MM.1S (cell line): ENCODE measurements around the gene GAB3.

Experiments used
- DNase-seq: peaks from one replicate; pipeline ENCODE4 v3.0.0-alpha.2; 2015
- H2AFZ ChIP-seq: fragments of 300-600 bp; sonication (generic); 2 replicates; pipeline ENCODE4 v1.6.0; 2016; ENCODE audit warnings: antibody characterized with exemption, low read length
- H3F3A ChIP-seq: fragments of 300-600 bp; sonication (generic); 2 replicates; pipeline ENCODE4 v1.6.1; 2016; ENCODE audit warnings: mild to moderate bottlenecking, antibody characterized with exemption, low read length, moderate library complexity, mixed read lengths; ENCODE audit not compliant: insufficient read depth
- H3K27ac ChIP-seq: fragments of 300-600 bp; sonication (generic); 2 replicates; pipeline ENCODE4 v1.5.1; 2016; ENCODE audit warnings: mild to moderate bottlenecking, low read length
- H3K27me3 ChIP-seq: fragments of 300-600 bp; sonication (generic); replicated peaks from 2 replicates; pipeline ENCODE4 v1.6.0; 2016; ENCODE audit warnings: low read length; ENCODE audit not compliant: insufficient read depth
- H3K36me3 ChIP-seq: fragments of 300-600 bp; sonication (generic); replicated peaks from 2 replicates; pipeline ENCODE4 v1.6.1; 2016; ENCODE audit warnings: mild to moderate bottlenecking, low read length, mixed read lengths; ENCODE audit not compliant: insufficient read depth
- H3K4me1 ChIP-seq: fragments of 300-600 bp; sonication (generic); 2 replicates; pipeline ENCODE4 v1.6.1; 2016; ENCODE audit warnings: low read length, mixed read lengths
- H3K4me2 ChIP-seq: fragments of 300-600 bp; sonication (generic); 2 replicates; pipeline ENCODE4 v1.6.0; 2016; ENCODE audit warnings: low read depth, low read length
- H3K4me3 ChIP-seq: fragments of 300-600 bp; sonication (generic); 2 replicates; pipeline ENCODE4 v1.5.1; 2016; ENCODE audit warnings: low read length, mixed read lengths
- H3K79me2 ChIP-seq: fragments of 300-600 bp; sonication (generic); 2 replicates; pipeline ENCODE4 v1.6.1; 2016; ENCODE audit warnings: mixed run types, low read length, mixed read lengths
- H3K9ac ChIP-seq: fragments of 300-600 bp; sonication (generic); 2 replicates; pipeline ENCODE4 v1.6.1; 2016; ENCODE audit warnings: low read length, mixed read lengths
- H3K9me2 ChIP-seq: fragments of 300-600 bp; sonication (generic); replicated peaks from 2 replicates; pipeline ENCODE4 v1.6.1; 2016; ENCODE audit warnings: mild to moderate bottlenecking, low read length, mixed read lengths; ENCODE audit not compliant: insufficient read depth
- H3K9me3 ChIP-seq: fragments of 300-600 bp; sonication (generic); replicated peaks from 2 replicates; pipeline ENCODE4 v1.6.1; 2016; ENCODE audit warnings: mild to moderate bottlenecking, low read length, mixed read lengths; ENCODE audit not compliant: insufficient read depth
- H4K20me1 ChIP-seq: fragments of 300-600 bp; sonication (generic); 2 replicates; pipeline ENCODE4 v1.6.1; 2016; ENCODE audit warnings: mild to moderate bottlenecking, low read length, moderate library complexity, mixed read lengths; ENCODE audit not compliant: insufficient read depth
- CTCF ChIP-seq: fragments of 300-600 bp; sonication (generic); IDR thresholded peaks from 2 replicates; pipeline ENCODE4 v1.5.1; 2016; ENCODE audit warnings: antibody characterized with exemption, low read length, mixed read lengths
- EZH2 ChIP-seq: fragments of 300-600 bp; sonication (generic); optimal IDR thresholded peaks from 2 replicates; pipeline ENCODE3; 2017; ENCODE audit warnings: low read depth, mild to moderate bottlenecking, antibody characterized with exemption, low read length, mixed read lengths
- EZH2phosphoT487 ChIP-seq: fragments of 300-600 bp; sonication (generic); IDR thresholded peaks from 2 replicates; pipeline ENCODE4 v1.6.1; 2018; ENCODE audit warnings: antibody characterized with exemption, low read length

The GAB3 gene

GRCh38 chrX:154658187-154658586 lies 92.7 kb downstream of the GAB3 start:
- no peak overlapping the region for H2AFZ ChIP-seq
- H3F3A ChIP-seq: peaks cover 8% of the 10 kb centered on the region; the same call in 1 of the 2 replicates
- TF ChIP-seq EZH2phosphoT487 (no peak), CTCF (no peak), EZH2 (no peak)
- H3K27ac ChIP-seq: no peak overlapping the region
- H3K4me1 ChIP-seq: peaks cover 10% of the 10 kb centered on the region
- no peak for DNase-seq
- no peak overlapping the region for H3K4me3 ChIP-seq
- no peak overlapping the region for H3K4me2 ChIP-seq
- no peaks in the 10 kb centered on the region for H3K36me3 ChIP-seq
- H3K9me2 ChIP-seq: no peaks in the 10 kb centered on the region
- H3K27me3 ChIP-seq: no peaks in the 10 kb centered on the region
- H3K9ac ChIP-seq: no peak overlapping the region
- H3K79me2 ChIP-seq: no peaks in the 10 kb centered on the region
- no peaks in the 10 kb centered on the region for H4K20me1 ChIP-seq
- H3K9me3 ChIP-seq: no peaks in the 10 kb centered on the region

- H4K20me1 ChIP-seq: no peaks in the 10 kb centered on the region
Observed at GRCh38 chrX:154657226-154657805, 93.6 kb downstream of the GAB3 start.

GRCh38 chrX:154655786-154656185 lies 95.1 kb downstream of the GAB3 start:
- TF ChIP-seq CTCF (no peak), EZH2 (no peak), EZH2phosphoT487 (no peak)
- no peaks in the 10 kb centered on the region for H3K79me2 ChIP-seq
- H3K9me2 ChIP-seq: no peaks in the 10 kb centered on the region
- no peak overlapping the region for H3K9ac ChIP-seq
- H3F3A ChIP-seq: no peaks in the 10 kb centered on the region
- H3K4me3 ChIP-seq: no peak overlapping the region
- no peaks in the 10 kb centered on the region for H4K20me1 ChIP-seq
- H2AFZ ChIP-seq: no peak overlapping the region
- no peak overlapping the region for H3K4me2 ChIP-seq
- H3K9me3 ChIP-seq: no peaks in the 10 kb centered on the region
- no peak overlapping the region for H3K27ac ChIP-seq
- DNase-seq: no peak
- no peaks in the 10 kb centered on the region for H3K27me3 ChIP-seq
- H3K4me1 ChIP-seq: no peaks in the 10 kb centered on the region
- no peaks in the 10 kb centered on the region for H3K36me3 ChIP-seq

More at GRCh38 chrX:154657226-154657805, 93.6 kb downstream of the GAB3 start:
- H3K27me3 ChIP-seq: no peaks in the 10 kb centered on the region
- peaks cover 6% of the 10 kb centered on the region; the same call in 1 of the 2 replicates for H3F3A ChIP-seq
- H3K79me2 ChIP-seq: no peaks in the 10 kb centered on the region
- no peak overlapping the region for H3K9ac ChIP-seq
- H3K27ac ChIP-seq: no peak overlapping the region
- no peaks in the 10 kb centered on the region for H3K9me3 ChIP-seq
- H3K4me3 ChIP-seq: no peak overlapping the region
- no peak overlapping the region for H3K4me2 ChIP-seq
- no peaks in the 10 kb centered on the region for H3K9me2 ChIP-seq
- peaks cover 5% of the 10 kb centered on the region for H3K4me1 ChIP-seq
- H3K36me3 ChIP-seq: no peaks in the 10 kb centered on the region
- no peak overlapping the region for H2AFZ ChIP-seq
- no peak for DNase-seq
- TF ChIP-seq CTCF (no peak), EZH2 (no peak), EZH2phosphoT487 (no peak)
